GM19468 (cell line): ENCODE data around the gene CPNE4.

Experiments used
- ATAC-seq: cut with Tn5 transposase; IDR thresholded peaks from one replicate; pipeline ENCODE4 v1.9.1; 2021; ENCODE audit warnings: mild to moderate bottlenecking, moderate library complexity, moderate number of reproducible peaks; ENCODE audit not compliant: unreplicated experiment; ENCODE audit errors: extremely low read depth

Gene CPNE4

GRCh38 chr3:131713416-131714123, 321.2 kb downstream of the CPNE4 start:
- ATAC-seq, result no peak

- ATAC-seq, result no peak
Observed at GRCh38 chr3:131712662-131713061, 322.2 kb downstream of the CPNE4 start.

GRCh38 chr3:131711114-131711768, 323.6 kb downstream of the CPNE4 start:
- ATAC-seq, result no peak

GRCh38 chr3:131708241-131708640, 326.6 kb downstream of the CPNE4 start:
- no peak for ATAC-seq

GRCh38 chr3:131705558-131706051, 329.2 kb downstream of the CPNE4 start:
- ATAC-seq, result peak; percentile 69

GRCh38 chr3:131705099-131705498, 329.7 kb downstream of the CPNE4 start:
- no peak for ATAC-seq

- ATAC-seq, result no peak
Observed at GRCh38 chr3:131704098-131704497, 330.7 kb downstream of the CPNE4 start.

- no peak for ATAC-seq
Observed at GRCh38 chr3:131702146-131702545, 332.7 kb downstream of the CPNE4 start.

- ATAC-seq, result no peak
Observed at GRCh38 chr3:131701153-131701770, 333.6 kb downstream of the CPNE4 start.

- ATAC-seq, result no peak
Observed at GRCh38 chr3:131699001-131699400, 335.8 kb downstream of the CPNE4 start.

- no peak for ATAC-seq
Observed at GRCh38 chr3:131694376-131694775, 340.4 kb downstream of the CPNE4 start.

GRCh38 chr3:131692356-131692755, 342.5 kb downstream of the CPNE4 start:
- ATAC-seq, result no peak

GRCh38 chr3:131690800-131691199, 344.0 kb downstream of the CPNE4 start:
- no peak for ATAC-seq

GRCh38 chr3:131688370-131688769, 346.4 kb downstream of the CPNE4 start:
- no peak for ATAC-seq

GRCh38 chr3:131669600-131669999, 365.2 kb downstream of the CPNE4 start:
- ATAC-seq, result no peak

- no peak for ATAC-seq
Observed at GRCh38 chr3:131658771-131659170, 376.0 kb downstream of the CPNE4 start.

GRCh38 chr3:131658115-131658514, 376.7 kb downstream of the CPNE4 start:
- no peak for ATAC-seq

- no peak for ATAC-seq
Observed at GRCh38 chr3:131655070-131655690, 379.6 kb downstream of the CPNE4 start.

GRCh38 chr3:131645638-131646037, 389.2 kb downstream of the CPNE4 start:
- ATAC-seq, result no peak

- no peak for ATAC-seq
Observed at GRCh38 chr3:131636266-131636775, 398.5 kb downstream of the CPNE4 start.

- no peak for ATAC-seq
Observed at GRCh38 chr3:131630807-131631206, 404.0 kb downstream of the CPNE4 start.
